ENCODE measurements around the gene GALNT7. TPM values are rescaled to one million over a fixed set of nuclear protein-coding genes. Genes with fewer than 3 reads are reported as not detected.

Gene GALNT7
- total RNA-seq, 1 experiment from 2014 or later = 156 TPM

DNA sequence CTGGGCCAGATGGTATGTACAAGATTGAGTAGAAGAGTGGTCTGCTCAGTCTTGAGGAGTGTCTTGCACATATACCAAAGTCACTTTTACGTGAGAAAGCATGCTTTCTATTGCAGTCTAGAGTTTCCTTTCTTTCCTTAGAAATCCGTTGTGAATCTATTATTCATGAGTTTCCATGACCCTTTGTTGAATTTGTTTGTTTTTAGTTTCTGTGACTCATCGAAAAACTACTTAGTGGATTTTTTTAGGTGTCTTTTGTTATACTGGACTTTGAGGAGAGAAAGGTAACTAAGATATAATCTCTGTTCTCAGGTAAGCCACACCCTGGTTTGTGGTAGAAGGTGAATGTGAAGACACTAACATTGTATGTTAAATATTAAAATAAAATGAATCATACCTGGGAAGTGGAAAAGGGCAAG lies 23.0 kb downstream of the GALNT7 start:
- H3K27ac ChIP-seq (ENCODE audit: low read length) = peak overlapping the region; percentile 99
- no peaks in the 10 kb centered on the region for H3K27me3 ChIP-seq (ENCODE audit: control insufficient read depth, insufficient read depth, low read length)
- intact Hi-C loops (cut with micrococcal nuclease; ENCODE audit: unreplicated experiment) = loop anchor here (5.0 kb wide), 1 partner anchor 66 kb away; no protein-coding TSS in a partner anchor
- H3K4me1 ChIP-seq (ENCODE audit: control insufficient read depth, insufficient read depth, low read length) = peaks cover 91% of the 10 kb centered on the region
- no peaks in the 10 kb centered on the region for H3K36me3 ChIP-seq (ENCODE audit: control insufficient read depth, insufficient read depth, low read length)
- DNase-seq (ENCODE audit: low read depth, low spot score) = no peak
- no peaks in the 10 kb centered on the region for H3K9me3 ChIP-seq (ENCODE audit: control insufficient read depth, insufficient read depth, low read depth, low read length)
- in situ Hi-C loops (cut with HindIII; ENCODE audit: low pct_unique_long_range_greater_than_20kb, low sequenced_read_pairs) = no loop called here
- TF ChIP-seq, protein P1, sequence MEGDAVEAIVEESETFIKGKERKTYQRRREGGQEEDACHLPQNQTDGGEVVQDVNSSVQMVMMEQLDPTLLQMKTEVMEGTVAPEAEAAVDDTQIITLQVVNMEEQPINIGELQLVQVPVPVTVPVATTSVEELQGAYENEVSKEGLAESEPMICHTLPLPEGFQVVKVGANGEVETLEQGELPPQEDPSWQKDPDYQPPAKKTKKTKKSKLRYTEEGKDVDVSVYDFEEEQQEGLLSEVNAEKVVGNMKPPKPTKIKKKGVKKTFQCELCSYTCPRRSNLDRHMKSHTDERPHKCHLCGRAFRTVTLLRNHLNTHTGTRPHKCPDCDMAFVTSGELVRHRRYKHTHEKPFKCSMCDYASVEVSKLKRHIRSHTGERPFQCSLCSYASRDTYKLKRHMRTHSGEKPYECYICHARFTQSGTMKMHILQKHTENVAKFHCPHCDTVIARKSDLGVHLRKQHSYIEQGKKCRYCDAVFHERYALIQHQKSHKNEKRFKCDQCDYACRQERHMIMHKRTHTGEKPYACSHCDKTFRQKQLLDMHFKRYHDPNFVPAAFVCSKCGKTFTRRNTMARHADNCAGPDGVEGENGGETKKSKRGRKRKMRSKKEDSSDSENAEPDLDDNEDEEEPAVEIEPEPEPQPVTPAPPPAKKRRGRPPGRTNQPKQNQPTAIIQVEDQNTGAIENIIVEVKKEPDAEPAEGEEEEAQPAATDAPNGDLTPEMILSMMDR (IDR thresholded peaks at IDR 0.05) = no peak
- TF ChIP-seq TCF7L2 (IDR thresholded peaks at IDR 0.05; ENCODE audit: low read depth, low read length) (no peak), POLR2AphosphoS5 (IDR thresholded peaks at IDR 0.05; ENCODE audit: low read depth, low read length) (no peak), SIN3A (IDR thresholded peaks at IDR 0.05; ENCODE audit: borderline replicate concordance, insufficient read depth, low read depth, low read length) (no peak)
- TF ChIP-seq, protein P2, sequence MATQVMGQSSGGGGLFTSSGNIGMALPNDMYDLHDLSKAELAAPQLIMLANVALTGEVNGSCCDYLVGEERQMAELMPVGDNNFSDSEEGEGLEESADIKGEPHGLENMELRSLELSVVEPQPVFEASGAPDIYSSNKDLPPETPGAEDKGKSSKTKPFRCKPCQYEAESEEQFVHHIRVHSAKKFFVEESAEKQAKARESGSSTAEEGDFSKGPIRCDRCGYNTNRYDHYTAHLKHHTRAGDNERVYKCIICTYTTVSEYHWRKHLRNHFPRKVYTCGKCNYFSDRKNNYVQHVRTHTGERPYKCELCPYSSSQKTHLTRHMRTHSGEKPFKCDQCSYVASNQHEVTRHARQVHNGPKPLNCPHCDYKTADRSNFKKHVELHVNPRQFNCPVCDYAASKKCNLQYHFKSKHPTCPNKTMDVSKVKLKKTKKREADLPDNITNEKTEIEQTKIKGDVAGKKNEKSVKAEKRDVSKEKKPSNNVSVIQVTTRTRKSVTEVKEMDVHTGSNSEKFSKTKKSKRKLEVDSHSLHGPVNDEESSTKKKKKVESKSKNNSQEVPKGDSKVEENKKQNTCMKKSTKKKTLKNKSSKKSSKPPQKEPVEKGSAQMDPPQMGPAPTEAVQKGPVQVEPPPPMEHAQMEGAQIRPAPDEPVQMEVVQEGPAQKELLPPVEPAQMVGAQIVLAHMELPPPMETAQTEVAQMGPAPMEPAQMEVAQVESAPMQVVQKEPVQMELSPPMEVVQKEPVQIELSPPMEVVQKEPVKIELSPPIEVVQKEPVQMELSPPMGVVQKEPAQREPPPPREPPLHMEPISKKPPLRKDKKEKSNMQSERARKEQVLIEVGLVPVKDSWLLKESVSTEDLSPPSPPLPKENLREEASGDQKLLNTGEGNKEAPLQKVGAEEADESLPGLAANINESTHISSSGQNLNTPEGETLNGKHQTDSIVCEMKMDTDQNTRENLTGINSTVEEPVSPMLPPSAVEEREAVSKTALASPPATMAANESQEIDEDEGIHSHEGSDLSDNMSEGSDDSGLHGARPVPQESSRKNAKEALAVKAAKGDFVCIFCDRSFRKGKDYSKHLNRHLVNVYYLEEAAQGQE (IDR thresholded peaks at IDR 0.05; ENCODE audit: insufficient read depth in 1 of 2, low read depth in 2 of 2, low read length in 1 of 2) = no peak
- POLR2A ChIA-PET = no interaction called here
- ATAC-seq = peak; percentile 67
- no TSS peak for BruUV-seq (replicated peaks)
- CTCF ChIA-PET = no interaction called here
- H3K4me3 ChIP-seq (ENCODE audit: low read depth in 2 of 2, low read length in 2 of 2) = peak overlapping the region in 1 of 2 experiments; percentile 19; a peak in 1 of 4 replicates

DNA sequence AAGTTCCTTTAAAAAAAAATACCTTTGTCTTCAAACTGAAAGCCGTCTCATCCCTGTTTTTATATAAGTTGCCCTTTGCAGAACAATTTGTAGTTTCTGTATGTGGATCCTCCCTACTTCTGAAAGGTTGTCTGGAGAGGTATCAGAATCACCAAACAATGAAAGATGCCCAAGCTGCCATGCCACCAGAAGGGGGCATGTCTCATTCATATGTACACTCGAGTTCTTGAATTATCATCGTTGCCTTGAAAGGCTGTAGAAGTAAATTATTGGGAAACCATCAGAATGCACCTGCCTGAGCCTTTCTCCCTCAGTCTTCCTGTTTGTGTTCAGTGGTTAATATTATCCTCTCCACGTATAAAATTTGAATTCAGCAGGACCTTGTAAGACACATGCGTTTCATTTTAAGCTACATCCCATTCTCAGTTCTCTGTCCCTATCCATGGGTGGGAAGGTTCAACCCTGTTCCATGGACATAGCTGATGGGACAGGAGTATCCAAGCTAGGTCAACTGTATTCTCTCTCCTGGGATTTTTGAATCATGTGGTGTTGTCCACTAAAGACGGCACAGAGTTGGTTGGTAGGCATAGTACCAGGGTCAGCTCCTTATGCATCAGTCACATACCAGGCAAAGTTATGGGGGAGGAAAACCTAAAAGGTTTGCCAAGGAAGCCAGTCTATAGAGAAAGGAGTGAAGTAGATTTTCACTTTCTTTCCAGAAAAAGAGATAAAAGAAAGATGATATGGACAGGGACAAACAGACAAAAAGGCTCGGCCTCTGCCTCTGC lies 24.0 kb downstream of the GALNT7 start:
- no peaks in the 10 kb centered on the region for H3K9me3 ChIP-seq (ENCODE audit: control insufficient read depth, insufficient read depth, low read depth, low read length)
- H3K27me3 ChIP-seq (ENCODE audit: control insufficient read depth, insufficient read depth, low read length) = no peaks in the 10 kb centered on the region
- in situ Hi-C loops (cut with HindIII; ENCODE audit: low pct_unique_long_range_greater_than_20kb, low sequenced_read_pairs) (no loop called here), intact Hi-C loops (cut with micrococcal nuclease; ENCODE audit: unreplicated experiment) (loop anchor here (5.0 kb wide), 1 partner anchor 65 kb away; no protein-coding TSS in a partner anchor)
- peak overlapping the region in 1 of 2 experiments; percentile 25; a peak in 2 of 4 replicates for H3K4me3 ChIP-seq (ENCODE audit: low read depth in 2 of 2, low read length in 2 of 2)
- CTCF ChIA-PET = no interaction called here
- H3K36me3 ChIP-seq (ENCODE audit: control insufficient read depth, insufficient read depth, low read length) = no peaks in the 10 kb centered on the region
- TF ChIP-seq, protein P1 (IDR thresholded peaks at IDR 0.05) = peak; percentile 69
- TF ChIP-seq SIN3A (IDR thresholded peaks at IDR 0.05; ENCODE audit: borderline replicate concordance, insufficient read depth, low read depth, low read length) = no peak
- TF ChIP-seq, protein P2 (IDR thresholded peaks at IDR 0.05; ENCODE audit: insufficient read depth in 1 of 2, low read depth in 2 of 2, low read length in 1 of 2) = peak; percentile 68 to 71; a peak in 3 of 4 replicates
- DNase-seq (ENCODE audit: low read depth, low spot score) = no peak
- no TSS peak for BruUV-seq (replicated peaks)
- peaks cover 93% of the 10 kb centered on the region for H3K4me1 ChIP-seq (ENCODE audit: control insufficient read depth, insufficient read depth, low read length)
- peak; percentile 56 for ATAC-seq
- peak overlapping the region; percentile 99 for H3K27ac ChIP-seq (ENCODE audit: low read length)
- POLR2A ChIA-PET = interaction anchor here (0.5 to 0.6 kb wide), 2 partner anchors 10 to 26 kb away, joined by 3 read pairs; no protein-coding TSS in a partner anchor
